NAMALWA (cell line): ENCODE measurements around the gene RBBP5.
"Not testable (repeated sequence)": the region's sequence is repeated elsewhere in the genome, so short reads cannot be mapped to it uniquely, and the experiment has no call there.

Experiments used
- DNase-seq: peaks from one replicate; pipeline ENCODE4 v3.0.0-alpha.2; 2015; ENCODE audit warnings: low spot score

The RBBP5 gene

GRCh38 chr1:205121660-205122488, at the start of gene RBBP5:
Gene RBBP5, minus strand, starts transcription at chr1:205121978. Its CDS starts 105 bp downstream, at chr1:205121873.
- peak; percentile 97 for DNase-seq

- no peak for DNase-seq
These were observed 49.6 kb upstream of the RBBP5 start for GRCh38 chr1:205171369-205171768.

- no peak for DNase-seq
These were observed 48.9 kb upstream of the RBBP5 start for GRCh38 chr1:205170532-205171269.

- DNase-seq: no peak
These were observed 47.5 kb upstream of the RBBP5 start for GRCh38 chr1:205169248-205169647.

GRCh38 chr1:205168291-205168690, 46.5 kb upstream of the RBBP5 start:
- no peak for DNase-seq

GRCh38 chr1:205162301-205162700, 40.5 kb upstream of the RBBP5 start:
- no peak for DNase-seq

GRCh38 chr1:205161076-205161475, 39.3 kb upstream of the RBBP5 start:
- no peak for DNase-seq

GRCh38 chr1:205158048-205158616, 36.4 kb upstream of the RBBP5 start:
- no peak for DNase-seq

- not testable (repeated sequence) for DNase-seq
These were observed 34.0 kb upstream of the RBBP5 start for GRCh38 chr1:205155665-205156377.

- DNase-seq: no peak
These were observed 30.7 kb upstream of the RBBP5 start for GRCh38 chr1:205152505-205152904.

- DNase-seq: no peak
These were observed 29.1 kb upstream of the RBBP5 start for GRCh38 chr1:205150651-205151428.

GRCh38 chr1:205147191-205147835, 25.5 kb upstream of the RBBP5 start:
- DNase-seq: no peak

- DNase-seq: no peak
These were observed 23.0 kb upstream of the RBBP5 start for GRCh38 chr1:205144751-205145150.

GRCh38 chr1:205144046-205144720, 22.4 kb upstream of the RBBP5 start:
- DNase-seq: no peak

- no peak for DNase-seq
These were observed 20.3 kb upstream of the RBBP5 start for GRCh38 chr1:205142102-205142469.

- DNase-seq: peak; percentile 93
These were observed 19.7 kb upstream of the RBBP5 start for GRCh38 chr1:205141236-205142101.

- DNase-seq: no peak
These were observed 18.3 kb upstream of the RBBP5 start for GRCh38 chr1:205140113-205140512.

GRCh38 chr1:205137901-205138300, 16.1 kb upstream of the RBBP5 start:
- DNase-seq: no peak

- DNase-seq: no peak
These were observed 11.5 kb upstream of the RBBP5 start for GRCh38 chr1:205133287-205133686.
